GM19239 (cell line): ENCODE results near the gene GOLGA8B.
A peak's percentile ranks its signal among the peaks of the same experiment; 100 is the strongest.
"Not testable (repeated sequence)": the region's sequence is repeated elsewhere in the genome, so short reads cannot be mapped to it uniquely, and the experiment has no call there.

ENCODE experiments used
- DNase-seq: peaks from one replicate; pipeline ENCODE4 v3.0.0; 2011; ENCODE audit warnings: low spot score; ENCODE audit not compliant: insufficient read length
- FAIRE-seq: peaks from 2 replicates; lab custom pipeline; 2011; peaks lifted over from hg19 to GRCh38; lab: Jason Lieb, UNC

GOLGA8B gene

DNA sequence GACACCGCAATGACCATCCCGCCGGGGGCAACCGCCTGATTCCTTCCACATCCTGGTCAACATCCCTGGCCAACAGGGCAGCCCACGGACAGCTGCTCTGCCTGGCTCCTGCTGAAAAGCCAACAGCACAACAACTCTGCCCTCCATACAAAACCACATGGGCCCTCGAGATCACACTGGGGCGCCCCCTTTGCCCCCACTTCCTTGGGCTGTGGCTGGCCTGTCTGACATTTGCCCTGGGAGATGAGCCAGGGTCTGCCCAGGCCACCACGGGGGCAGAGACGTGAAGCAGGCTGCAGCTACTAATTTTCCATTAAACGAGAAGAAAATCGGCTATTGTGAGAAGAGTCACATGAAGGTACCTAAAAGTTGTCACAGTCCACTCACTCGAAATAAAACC is 16.3 kb downstream of the GOLGA8B start:
- not testable (repeated sequence) for DNase-seq, FAIRE-seq

DNA sequence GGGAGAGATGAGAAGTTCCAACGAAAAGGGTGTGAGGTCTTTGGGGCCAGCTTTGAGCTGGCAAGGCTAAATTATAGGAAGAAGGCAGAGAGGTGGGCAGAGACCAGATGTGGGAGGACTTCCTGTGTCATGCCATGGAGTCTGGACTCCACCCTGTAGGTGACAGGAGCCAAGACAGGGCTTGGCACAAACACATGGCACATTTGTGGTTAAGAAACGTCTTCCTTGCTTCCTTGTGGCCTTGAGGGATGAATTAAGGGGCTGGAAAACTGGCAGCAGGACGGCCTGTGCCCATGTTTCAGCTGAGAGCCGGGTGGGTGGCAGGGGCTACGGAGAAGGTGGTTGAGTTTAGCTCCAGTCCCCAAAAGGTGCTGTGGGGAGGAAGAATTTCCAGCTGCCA is 18.7 kb downstream of the GOLGA8B start:
- FAIRE-seq, DNase-seq: not testable (repeated sequence)

DNA sequence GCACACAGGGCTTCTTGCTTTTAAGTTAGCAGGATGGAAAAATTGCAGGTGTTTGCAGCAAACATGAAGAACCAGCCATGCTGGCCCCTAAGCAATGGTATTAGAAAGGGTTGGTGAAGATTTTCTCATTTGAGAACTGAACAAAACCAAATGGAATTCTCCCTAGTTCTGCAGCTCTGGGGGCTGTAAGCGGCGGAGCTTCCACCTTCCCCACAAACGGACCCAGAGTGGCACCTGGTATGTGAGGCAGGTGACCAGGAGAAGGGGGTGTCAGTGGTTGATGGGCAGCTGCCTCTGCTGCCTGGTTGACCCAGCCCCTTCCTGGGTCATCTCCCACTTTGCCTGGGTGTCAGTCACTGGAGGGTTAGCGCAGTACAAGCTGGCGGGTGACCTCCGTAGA is 22.6 kb downstream of the GOLGA8B start:
- DNase-seq, FAIRE-seq: not testable (repeated sequence)

- FAIRE-seq, DNase-seq: not testable (repeated sequence)
These were observed 23.7 kb downstream of the GOLGA8B start for GRCh38 chr15:34559764-34560163.

GRCh38 chr15:34555162-34555561 is 28.3 kb downstream of the GOLGA8B start:
- DNase-seq, FAIRE-seq: not testable (repeated sequence)

GRCh38 chr15:34554716-34555115 is 28.7 kb downstream of the GOLGA8B start:
- DNase-seq, FAIRE-seq: not testable (repeated sequence)

DNA sequence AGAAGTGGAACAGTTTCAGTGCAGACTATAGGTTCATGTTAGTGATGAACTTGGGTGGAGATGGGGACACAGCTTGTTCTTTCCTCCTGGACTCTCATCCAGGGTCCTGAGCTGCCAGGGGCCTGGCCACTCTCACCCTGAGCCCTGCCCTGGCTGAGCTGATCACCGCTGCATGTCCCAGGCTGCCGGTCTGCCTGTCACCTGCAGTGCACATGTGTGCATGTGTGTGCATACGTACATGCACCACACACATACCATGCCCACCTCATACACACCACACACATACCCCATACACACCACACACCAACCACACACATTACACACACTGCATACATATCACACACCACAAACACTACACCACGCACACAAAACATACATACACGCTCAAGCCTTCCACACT is 29.3 kb downstream of the GOLGA8B start:
- not testable (repeated sequence) for FAIRE-seq, DNase-seq

DNA sequence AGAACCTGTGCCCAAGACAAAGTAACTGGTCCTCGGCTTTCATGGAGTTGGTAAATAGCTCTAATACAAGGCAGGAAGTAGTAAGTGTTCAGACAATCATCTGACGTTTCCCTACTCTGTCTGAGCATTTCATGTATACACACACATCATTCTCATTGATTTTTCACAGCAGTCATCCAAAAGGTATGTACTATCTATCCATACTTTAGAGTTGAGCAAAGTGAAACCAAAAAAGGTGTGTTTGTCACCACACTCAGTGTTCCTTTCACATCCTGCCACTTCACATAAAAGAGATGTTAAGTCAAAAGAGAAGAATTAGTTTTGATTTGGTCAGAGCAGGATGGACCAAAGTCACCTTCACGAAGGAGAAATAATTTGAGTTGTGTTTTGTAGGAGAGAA is 33.3 kb downstream of the GOLGA8B start:
- FAIRE-seq, result peak; percentile 75
- DNase-seq, result not testable (repeated sequence)

DNA sequence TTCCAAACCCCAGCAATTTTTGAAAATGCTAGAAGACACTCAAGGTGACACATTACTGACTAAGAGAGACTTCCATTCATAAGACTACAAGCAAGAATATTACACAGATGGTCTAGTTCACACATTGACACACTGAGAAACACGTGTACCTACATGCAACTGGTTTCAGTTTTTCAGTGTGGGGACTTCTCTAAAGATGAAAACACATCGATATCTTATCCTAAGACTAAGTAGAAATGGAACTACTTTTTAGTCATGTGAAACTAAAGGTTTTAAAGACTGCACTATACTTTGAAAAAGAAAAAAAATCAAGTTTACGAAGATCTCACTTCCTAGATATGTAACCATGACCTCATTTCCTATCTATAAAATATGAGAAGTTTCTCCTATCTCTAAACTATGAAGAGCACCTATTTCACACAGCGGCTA is 34.1 kb downstream of the GOLGA8B start:
- FAIRE-seq, DNase-seq: not testable (repeated sequence)

- not testable (repeated sequence) for FAIRE-seq, DNase-seq
These were observed 39.4 kb downstream of the GOLGA8B start for GRCh38 chr15:34543860-34544649.

- not testable (repeated sequence) for FAIRE-seq, DNase-seq
These were observed 47.6 kb downstream of the GOLGA8B start for GRCh38 chr15:34535857-34536256.
